Endothelial cell of umbilical vein (primary cell): Measurements from ENCODE around the gene GSTP1. TPM values are rescaled to one million over a fixed set of nuclear protein-coding genes. Genes with fewer than 3 reads are reported as not detected.

Experiments
- BruUV-seq: library from RNA; stranded (reverse); fragments of 400-500 nt; replicated peaks from 2 replicates; lab custom pipeline; 2021; lab: Mats Ljungman, UMichigan
- CTCF ChIA-PET: fragments of 300-600, 350-600 bp; sonication (Branson Sonifier 250); formaldehyde crosslinking; loops from one replicate; lab custom pipeline; 2021; ENCODE audit warnings: antibody characterized with exemption, inconsistent platforms; lab: Charles Lee
- POLR2A ChIA-PET: fragments of 300-600, 350-600 bp; sonication (Branson Sonifier 250); formaldehyde crosslinking; loops from one replicate; lab custom pipeline; 2021; ENCODE audit warnings: antibody characterized with exemption, inconsistent platforms; lab: Charles Lee
- DNase-seq: peaks from one replicate; pipeline ENCODE4 v3.0.0-alpha.2; 2011; ENCODE audit warnings: low read depth, low spot score
- FAIRE-seq: peaks from 2 replicates; lab custom pipeline; 2011; peaks lifted over from hg19 to GRCh38; lab: Jason Lieb, UNC
- H2AFZ ChIP-seq: 2 replicates; pipeline ENCODE4 v1.6.0; 2012; ENCODE audit warnings: low read depth, low read length, control low read depth, inconsistent platforms
- H3K27ac ChIP-seq: 2 replicates; pipeline ENCODE4 v1.5.1; 2011; ENCODE audit warnings: low read depth, mild to moderate bottlenecking, control low read depth, low read length, moderate library complexity; ENCODE audit not compliant: insufficient read depth
- H3K27me3 ChIP-seq, 2 experiments: 2 replicates each; pipeline versions ENCODE4 v1.6.0 to v1.6.1; 2011; ENCODE audit warnings: low read length in 2 of 2, mixed read lengths in 1 of 2; ENCODE audit not compliant: control insufficient read depth in 2 of 2, insufficient read depth in 2 of 2
- H3K36me3 ChIP-seq, 2 experiments: 2 replicates in 1 of 2; 3 replicates in 1 of 2; pipeline ENCODE4 v1.5.1; 2011; ENCODE audit warnings: low read length in 2 of 2, mild to moderate bottlenecking in 1 of 2, moderate library complexity in 1 of 2; ENCODE audit not compliant: control insufficient read depth in 2 of 2, insufficient read depth in 2 of 2; ENCODE audit errors: extremely low read depth in 1 of 2
- H3K4me1 ChIP-seq: 3 replicates; pipeline ENCODE4 v1.5.1; 2011; ENCODE audit warnings: mild to moderate bottlenecking, low read length; ENCODE audit not compliant: control insufficient read depth, insufficient read depth; ENCODE audit errors: extremely low read depth
- H3K4me2 ChIP-seq: 2 replicates; pipeline ENCODE4 v1.6.1; 2011; ENCODE audit warnings: low read length, control low read depth, mixed read lengths; ENCODE audit not compliant: insufficient read depth
- H3K4me3 ChIP-seq, 3 experiments: fragments of 200-600 bp in 1 of 3; sonication (generic), shearing (Covaris generic) in 1 of 3; replicated peaks in 1 of 3; 2 replicates each; pipeline ENCODE4 v1.5.1; 2011 to 2016; ENCODE audit warnings: control low read depth in 3 of 3, low read length in 3 of 3, mild to moderate bottlenecking in 2 of 3, inconsistent platforms in 1 of 3, low read depth in 1 of 3, moderate library complexity in 1 of 3; ENCODE audit not compliant: insufficient read depth in 1 of 3
- H3K79me2 ChIP-seq: 2 replicates; pipeline ENCODE4 v1.6.0; 2012; ENCODE audit warnings: low read length, inconsistent platforms; ENCODE audit not compliant: control insufficient read depth, insufficient read depth
- H3K9ac ChIP-seq: replicated peaks from 2 replicates; pipeline ENCODE3; 2011; ENCODE audit warnings: low read length, control low read depth; ENCODE audit not compliant: insufficient read depth; ENCODE audit errors: extremely low read depth
- H3K9me1 ChIP-seq: replicated peaks from 3 replicates; pipeline ENCODE4 v1.6.0; 2011; ENCODE audit warnings: mild to moderate bottlenecking, low read length; ENCODE audit not compliant: control insufficient read depth, insufficient read depth; ENCODE audit errors: extremely low read depth
- H3K9me3 ChIP-seq: replicated peaks from 2 replicates; pipeline ENCODE4 v1.5.1; 2012; ENCODE audit warnings: low read length, inconsistent platforms; ENCODE audit not compliant: control insufficient read depth, insufficient read depth
- H4K20me1 ChIP-seq: replicated peaks from 2 replicates; pipeline ENCODE3; 2011; ENCODE audit warnings: mild to moderate bottlenecking, low read length; ENCODE audit not compliant: control insufficient read depth, insufficient read depth; ENCODE audit errors: extremely low read depth
- EZH2 ChIP-seq: IDR thresholded peaks from 2 replicates; pipeline ENCODE4 v1.6.1; 2012; ENCODE audit warnings: borderline replicate concordance, low read depth, mild to moderate bottlenecking, moderate library complexity, low read length, inconsistent platforms; ENCODE audit not compliant: severe bottlenecking
- FOS ChIP-seq: IDR thresholded peaks from 2 replicates; pipeline ENCODE4 v1.6.1; 2011; ENCODE audit warnings: mild to moderate bottlenecking, low read length, moderate library complexity, borderline replicate concordance; ENCODE audit not compliant: insufficient read depth
- GATA2 ChIP-seq: IDR thresholded peaks from 2 replicates; pipeline ENCODE4 v1.7.0; 2011; ENCODE audit warnings: low read depth, mild to moderate bottlenecking, moderate library complexity, mixed read lengths, low read length; ENCODE audit not compliant: insufficient read length, insufficient read depth
- JUN ChIP-seq: IDR thresholded peaks from 2 replicates; pipeline ENCODE4 v1.6.1; 2011; ENCODE audit warnings: borderline replicate concordance, low read depth; ENCODE audit not compliant: insufficient read length, insufficient read depth
- MYC ChIP-seq: IDR thresholded peaks from one replicate; pipeline ENCODE4 v1.6.1; 2011; ENCODE audit warnings: mild to moderate bottlenecking, low read depth, low read length
- POLR2A ChIP-seq: IDR thresholded peaks from 2 replicates; pipeline ENCODE4 v1.6.1; 2012; ENCODE audit warnings: low read depth, mild to moderate bottlenecking, control low read depth, low read length
- POLR2AphosphoS5 ChIP-seq: IDR thresholded peaks from 2 replicates; pipeline ENCODE4 v1.6.1; 2012; ENCODE audit warnings: low read depth, mild to moderate bottlenecking, control low read depth, low read length, moderate library complexity; ENCODE audit not compliant: insufficient read depth
- dilution Hi-C: fragments of 300-500 bp; cut with MboI; formaldehyde crosslinking; loops from one replicate; pipeline ENCODE4 v1.15.0; 2019; ENCODE audit warnings: low sequenced_read_pairs; ENCODE audit not compliant: extremely low pct_ligation_motif_present
- intact Hi-C: fragments of 100-400 bp; cut with micrococcal nuclease; formaldehyde crosslinking; loops from one replicate; pipeline ENCODE4 v1.10.0; 2022
- polyA plus RNA-seq, 4 experiments: library from polyadenylated mRNA; depleted of rRNA in 3 of 4; stranded (reverse) in 3 of 4; unstranded in 1 of 4; fragments of >200 nt; gene quantifications; 2 replicates each; pipeline versions ENCODE4 v1.2.1 to v1.2.3, GENCODE V29; 2011 to 2012; ENCODE audit warnings: missing spikeins in 1 of 4
- total RNA-seq: library from RNA; stranded (reverse); gene quantifications from 2 replicates; pipeline ENCODE4 v1.2.3, GENCODE V29; 2021
- TF ChIP-seq, protein P1 (sequence below): IDR thresholded peaks from 2 replicates; pipeline ENCODE4 v1.6.1; 2011; ENCODE audit not compliant: insufficient read depth, insufficient read length
- TF ChIP-seq, protein P2 (sequence below), 2 donors: IDR thresholded peaks; 1 replicate in 1 of 2; 2 replicates in 1 of 2; pipeline ENCODE4 v1.5.1; 2011; ENCODE audit warnings: low read length in 2 of 2, mild to moderate bottlenecking in 2 of 2, moderate library complexity in 2 of 2, control low read depth in 1 of 2, inconsistent platforms in 1 of 2, low read depth in 1 of 2; ENCODE audit not compliant: insufficient read depth in 1 of 2; ENCODE audit errors: extremely low read depth in 1 of 2

GSTP1 gene
- total and polyA plus RNA-seq, 2 donors (not counting 3 experiments of a cell fraction or from before 2014, with no cell fraction given), result 962 to 2,277 TPM

DNA sequence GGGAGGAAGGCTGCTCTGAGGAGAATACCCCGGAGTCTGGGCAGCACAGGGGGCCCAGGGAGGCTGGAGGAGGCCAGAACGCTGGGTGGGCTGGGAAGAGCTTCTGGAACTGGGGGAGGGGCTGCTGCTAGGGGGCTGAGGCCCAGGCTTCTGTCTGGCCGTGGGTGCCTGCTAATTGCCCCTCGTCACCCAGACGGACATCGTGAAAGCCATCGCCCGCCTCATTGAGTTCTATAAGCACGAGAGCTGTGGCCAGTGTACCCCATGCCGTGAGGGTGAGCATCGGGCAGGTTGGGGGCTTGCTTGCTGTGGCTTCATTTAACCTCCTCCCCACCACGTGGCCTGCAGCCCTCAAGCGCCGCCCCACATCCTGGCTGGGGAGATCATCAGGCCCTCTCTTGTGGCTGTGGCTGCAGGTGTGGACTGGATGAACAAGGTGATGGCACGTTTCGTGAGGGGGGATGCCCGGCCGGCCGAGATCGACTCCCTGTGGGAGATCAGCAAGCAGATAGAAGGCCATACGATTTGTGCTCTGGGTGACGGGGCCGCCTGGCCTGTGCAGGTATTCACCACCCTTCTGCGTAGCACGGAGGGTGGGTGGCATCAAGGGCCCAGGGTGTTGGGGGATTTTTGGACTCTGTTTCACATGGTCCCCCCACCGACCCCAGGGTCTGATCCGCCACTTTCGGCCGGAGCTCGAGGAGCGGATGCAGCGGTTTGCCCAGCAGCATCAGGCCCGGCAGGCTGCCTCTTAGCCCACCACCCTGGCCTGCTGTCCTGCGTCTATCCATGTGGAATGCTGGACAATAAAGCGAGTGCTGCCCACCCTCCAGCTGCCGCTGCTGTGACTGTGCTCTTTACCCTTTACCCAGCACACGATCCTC, 28.3 kb downstream of the GSTP1 start:
- H3K36me3 ChIP-seq, result peaks cover 3 to 22% of the 10 kb centered on the region in 2 experiments
- FAIRE-seq, result no peak
- intact Hi-C loops, result no loop called here

DNA sequence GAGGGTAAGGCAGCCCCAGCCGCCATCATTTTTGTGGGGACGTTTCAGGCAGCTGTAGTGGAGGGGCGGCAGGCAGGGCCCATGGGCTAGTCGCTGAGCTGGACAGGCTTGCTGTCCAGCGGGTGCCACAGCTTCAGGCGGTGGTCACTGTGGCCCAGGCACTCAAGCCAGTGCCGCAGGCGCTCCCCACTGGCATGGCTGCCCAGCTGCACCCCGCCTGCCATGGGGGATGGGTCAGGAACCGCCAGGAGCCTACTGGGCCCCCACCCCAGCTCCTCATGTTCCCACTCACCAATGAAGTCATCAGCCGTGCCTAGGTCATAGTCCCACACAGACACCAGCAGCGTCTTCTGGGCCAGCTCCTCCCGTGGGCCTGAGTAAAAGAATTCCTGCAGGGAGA, 29.1 kb downstream of the GSTP1 start:
- dilution Hi-C loops (no loop called here), intact Hi-C loops (no loop called here)
- ChIA-PET POLR2A (no interaction called here), CTCF (interaction anchor here (6.8 kb wide), 1 partner anchor 16 kb away, joined by 98 read pairs; the partner anchor contains the start of gene NUDT8)
- peaks cover 13 to 20% of the 10 kb centered on the region in 2 experiments for H3K27me3 ChIP-seq
- no peak overlapping the region for H3K9ac ChIP-seq
- H3K4me1 ChIP-seq, result peaks cover under 1% of the 10 kb centered on the region
- peaks cover 3 to 22% of the 10 kb centered on the region in 2 experiments for H3K36me3 ChIP-seq
- DNase-seq, result no peak
- TF ChIP-seq, protein P1, sequence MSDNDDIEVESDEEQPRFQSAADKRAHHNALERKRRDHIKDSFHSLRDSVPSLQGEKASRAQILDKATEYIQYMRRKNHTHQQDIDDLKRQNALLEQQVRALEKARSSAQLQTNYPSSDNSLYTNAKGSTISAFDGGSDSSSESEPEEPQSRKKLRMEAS, result no peak
- TF ChIP-seq MYC (no peak), GATA2 (no peak), JUN (no peak), FOS (no peak), POLR2A (no peak), EZH2 (no peak), POLR2AphosphoS5 (no peak)
- TF ChIP-seq, protein P2, sequence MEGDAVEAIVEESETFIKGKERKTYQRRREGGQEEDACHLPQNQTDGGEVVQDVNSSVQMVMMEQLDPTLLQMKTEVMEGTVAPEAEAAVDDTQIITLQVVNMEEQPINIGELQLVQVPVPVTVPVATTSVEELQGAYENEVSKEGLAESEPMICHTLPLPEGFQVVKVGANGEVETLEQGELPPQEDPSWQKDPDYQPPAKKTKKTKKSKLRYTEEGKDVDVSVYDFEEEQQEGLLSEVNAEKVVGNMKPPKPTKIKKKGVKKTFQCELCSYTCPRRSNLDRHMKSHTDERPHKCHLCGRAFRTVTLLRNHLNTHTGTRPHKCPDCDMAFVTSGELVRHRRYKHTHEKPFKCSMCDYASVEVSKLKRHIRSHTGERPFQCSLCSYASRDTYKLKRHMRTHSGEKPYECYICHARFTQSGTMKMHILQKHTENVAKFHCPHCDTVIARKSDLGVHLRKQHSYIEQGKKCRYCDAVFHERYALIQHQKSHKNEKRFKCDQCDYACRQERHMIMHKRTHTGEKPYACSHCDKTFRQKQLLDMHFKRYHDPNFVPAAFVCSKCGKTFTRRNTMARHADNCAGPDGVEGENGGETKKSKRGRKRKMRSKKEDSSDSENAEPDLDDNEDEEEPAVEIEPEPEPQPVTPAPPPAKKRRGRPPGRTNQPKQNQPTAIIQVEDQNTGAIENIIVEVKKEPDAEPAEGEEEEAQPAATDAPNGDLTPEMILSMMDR (IDR thresholded peaks at IDR 0.05; ENCODE audit: extremely low read depth in 1 of 2, insufficient read depth in 1 of 2, low read depth in 1 of 2, low read length in 2 of 2), result no peak
- H3K27ac ChIP-seq, result no peak overlapping the region
- FAIRE-seq, result no peak
- no TSS peak for BruUV-seq
- H2AFZ ChIP-seq, result no peak overlapping the region
- no peak overlapping the region for H3K4me2 ChIP-seq
- H3K79me2 ChIP-seq, result peaks cover 2% of the 10 kb centered on the region
- H3K9me3 ChIP-seq, result no peaks in the 10 kb centered on the region
- H3K4me3 ChIP-seq, result no peak overlapping the region
- no peaks in the 10 kb centered on the region for H4K20me1 ChIP-seq
- no peaks in the 10 kb centered on the region for H3K9me1 ChIP-seq

More for the DNA sequence above, 28.3 kb downstream of the GSTP1 start:
- H2AFZ ChIP-seq, result no peak overlapping the region
- BruUV-seq, result no TSS peak
- peaks cover 6 to 13% of the 10 kb centered on the region in 2 experiments for H3K27me3 ChIP-seq
- H3K9ac ChIP-seq, result no peak overlapping the region
- no peak overlapping the region for H3K4me3 ChIP-seq
- no peaks in the 10 kb centered on the region for H4K20me1 ChIP-seq
- H3K4me1 ChIP-seq, result peaks cover 6% of the 10 kb centered on the region
- ChIA-PET CTCF (interaction anchor here (6.8 kb wide), 1 partner anchor 17 kb away, joined by 98 read pairs; the partner anchor contains the start of gene NUDT8), POLR2A (no interaction called here)
- no peaks in the 10 kb centered on the region for H3K9me1 ChIP-seq
- no peaks in the 10 kb centered on the region for H3K9me3 ChIP-seq
- no peak overlapping the region for H3K4me2 ChIP-seq
- peaks cover 10% of the 10 kb centered on the region for H3K79me2 ChIP-seq
- dilution Hi-C loops, result no loop called here
- TF ChIP-seq FOS, result no peak
- TF ChIP-seq POLR2A, result no peak
- TF ChIP-seq POLR2AphosphoS5, result no peak
- no peak for TF ChIP-seq JUN
- no peak for TF ChIP-seq EZH2
- TF ChIP-seq, protein P1, result no peak
- H3K27ac ChIP-seq, result no peak overlapping the region
- no peak for DNase-seq
